GM18519 (cell line): Measurements from ENCODE around the gene ABCA1.
"Not testable (repeated sequence)": the region's sequence is repeated elsewhere in the genome, so short reads cannot be mapped to it uniquely, and the experiment has no call there.

Experiments
- ATAC-seq: cut with Tn5 transposase; IDR thresholded peaks from one replicate; pipeline ENCODE4 v1.9.1; 2021; ENCODE audit warnings: mild to moderate bottlenecking, moderate library complexity; ENCODE audit not compliant: unreplicated experiment, low FRiP score

The ABCA1 gene

DNA sequence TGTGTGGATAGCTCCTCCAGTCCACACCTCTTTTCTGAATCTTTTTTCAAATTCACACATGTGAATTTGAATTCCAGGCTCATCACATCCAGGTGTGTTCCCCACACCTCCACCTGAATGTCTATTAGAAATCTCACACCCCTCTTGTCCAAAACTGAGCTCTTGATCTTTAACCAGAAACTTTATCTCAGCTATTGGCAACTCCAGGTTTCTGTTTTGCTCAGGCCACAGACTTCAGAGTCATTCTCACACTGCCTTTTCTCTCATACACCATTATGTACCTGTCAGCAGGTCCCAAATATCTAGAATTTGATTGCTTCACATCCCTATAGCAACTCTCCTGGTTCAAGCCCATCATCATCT is 152.4 kb downstream of the ABCA1 start:
- ATAC-seq, result peak; percentile 72

DNA sequence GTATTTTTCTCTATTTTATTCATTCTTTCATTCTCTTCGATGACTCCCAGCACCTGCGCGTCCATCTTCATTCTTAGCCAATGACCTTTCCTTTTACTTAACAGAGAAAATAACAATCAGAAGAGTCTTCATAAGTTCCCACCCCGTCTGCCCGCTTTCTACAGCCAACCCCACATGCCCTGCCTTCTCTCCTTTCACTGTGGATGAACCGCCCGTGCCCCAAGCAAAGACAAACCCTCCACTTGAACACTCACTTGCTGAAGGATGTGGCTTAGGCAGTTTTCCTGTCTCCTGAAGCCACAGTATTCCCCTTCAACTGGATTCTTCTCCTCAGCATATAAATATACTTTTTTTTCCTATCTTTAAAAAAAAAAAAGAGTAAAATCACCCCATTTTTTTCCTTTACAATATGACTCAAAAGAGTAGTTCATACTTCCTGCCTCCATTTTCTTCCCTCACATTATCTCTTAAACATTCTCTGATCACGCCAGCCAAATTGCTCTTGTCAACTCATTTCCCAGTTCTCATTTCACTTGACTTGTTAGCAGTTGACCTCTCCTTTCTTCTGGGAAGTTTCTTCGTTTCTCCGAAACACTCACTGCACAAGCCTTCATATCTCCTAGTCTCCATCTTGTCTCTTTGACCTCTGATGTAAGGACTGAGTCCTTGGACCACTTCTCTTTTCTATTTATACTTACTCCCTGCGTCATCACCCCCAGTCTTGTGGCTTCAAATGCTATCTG is 153.0 kb downstream of the ABCA1 start:
- peak; percentile 88 for ATAC-seq

GRCh38 chr9:104774132-104774531 is 153.8 kb downstream of the ABCA1 start:
- ATAC-seq, result no peak

DNA sequence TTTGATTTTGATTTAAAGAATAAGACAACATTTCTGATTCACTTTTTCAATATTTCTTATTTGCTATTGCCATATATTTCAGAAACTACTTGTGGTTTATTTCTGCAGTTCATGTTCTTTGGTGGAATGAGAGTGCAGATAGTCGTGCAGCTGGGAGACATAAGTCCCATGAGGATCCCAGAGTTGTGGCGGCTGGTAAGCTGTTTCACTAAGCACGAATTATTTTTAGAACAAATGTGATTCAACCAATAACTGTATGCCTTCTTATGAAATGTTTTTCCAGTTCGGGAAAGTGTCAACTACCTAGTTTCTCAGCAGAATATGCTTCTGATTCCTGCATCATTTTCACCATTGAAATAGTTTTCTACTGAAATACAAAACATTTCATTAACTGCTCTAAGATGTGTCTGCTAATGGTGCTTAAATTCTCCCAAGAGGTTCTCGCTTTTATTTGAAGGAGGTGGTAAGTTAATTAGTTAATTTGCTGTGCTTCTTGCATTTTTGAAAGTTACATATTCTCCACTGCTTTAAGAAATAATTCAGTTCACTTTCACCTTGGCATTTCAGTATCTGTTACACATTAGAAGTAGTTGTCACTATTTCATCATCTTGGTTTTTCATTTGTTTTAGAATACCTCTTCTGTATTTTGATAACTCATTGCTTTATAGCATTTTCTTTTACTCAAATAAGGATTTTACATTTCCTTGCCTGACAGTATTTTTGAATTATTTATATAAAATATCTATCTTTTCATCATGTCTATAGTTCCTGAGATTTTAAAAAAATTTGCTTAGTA is 155.0 kb downstream of the ABCA1 start:
- no peak for ATAC-seq

- peak; percentile 33 for ATAC-seq
These were observed 158.3 kb downstream of the ABCA1 start for GRCh38 chr9:104769655-104770054.

GRCh38 chr9:104769029-104769428 is 158.9 kb downstream of the ABCA1 start:
- ATAC-seq, result not testable (repeated sequence)

DNA sequence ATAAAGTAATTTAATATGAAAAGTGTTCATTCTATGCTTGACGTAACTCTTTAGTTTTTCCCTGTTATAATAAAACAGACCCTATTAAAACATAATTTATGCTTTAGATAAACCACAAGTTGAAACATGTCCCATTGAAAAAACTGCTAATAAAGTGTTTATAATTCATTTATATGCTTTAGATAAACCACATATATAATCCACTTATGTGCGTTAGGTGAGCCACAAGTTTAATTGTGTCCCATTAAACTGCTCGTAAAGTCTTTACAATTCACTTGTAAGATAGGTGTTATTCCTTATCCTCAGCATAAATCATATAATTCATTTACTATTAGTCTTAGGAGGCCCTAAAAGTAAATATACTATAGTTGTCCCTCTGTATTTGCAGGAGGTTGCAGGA is 160.4 kb downstream of the ABCA1 start:
- no peak for ATAC-seq

- ATAC-seq, result no peak
These were observed 161.9 kb downstream of the ABCA1 start for GRCh38 chr9:104766025-104766424.

- peak; percentile 52 for ATAC-seq
These were observed 162.8 kb downstream of the ABCA1 start for GRCh38 chr9:104765138-104765537.

DNA sequence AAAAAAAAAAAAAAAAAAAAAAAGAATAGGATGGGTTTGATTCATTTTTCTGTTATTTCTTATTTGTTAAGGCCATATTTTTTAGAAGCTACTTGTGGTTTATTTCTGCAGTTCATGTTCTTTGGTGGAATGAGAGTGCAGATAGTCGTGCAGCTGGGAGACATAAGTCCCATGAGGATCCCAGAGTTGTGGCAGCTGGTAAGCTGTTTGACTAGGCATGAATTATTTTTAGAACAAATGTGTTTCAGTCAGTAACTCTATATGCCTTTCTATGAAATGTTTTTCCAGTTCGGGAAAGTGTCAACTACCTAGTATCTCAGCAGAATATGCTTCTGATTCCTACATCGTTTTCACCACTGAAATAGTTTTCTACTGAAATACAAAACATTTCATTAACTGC is 169.0 kb downstream of the ABCA1 start:
- no peak for ATAC-seq

GRCh38 chr9:104750185-104750767 is 177.7 kb downstream of the ABCA1 start:
- ATAC-seq, result peak; percentile 31

GRCh38 chr9:104748359-104749031 is 179.5 kb downstream of the ABCA1 start:
- no peak for ATAC-seq

- peak; percentile 72 for ATAC-seq
These were observed 180.2 kb downstream of the ABCA1 start, which contains the start of gene NIPSNAP3A for GRCh38 chr9:104747565-104748358. TSS of gene NIPSNAP3A (plus strand) at chr9:104747683. CDS start at chr9:104747793, 110 bp downstream.

GRCh38 chr9:104747245-104747564 is 180.8 kb downstream of the ABCA1 start:
- no peak for ATAC-seq

DNA sequence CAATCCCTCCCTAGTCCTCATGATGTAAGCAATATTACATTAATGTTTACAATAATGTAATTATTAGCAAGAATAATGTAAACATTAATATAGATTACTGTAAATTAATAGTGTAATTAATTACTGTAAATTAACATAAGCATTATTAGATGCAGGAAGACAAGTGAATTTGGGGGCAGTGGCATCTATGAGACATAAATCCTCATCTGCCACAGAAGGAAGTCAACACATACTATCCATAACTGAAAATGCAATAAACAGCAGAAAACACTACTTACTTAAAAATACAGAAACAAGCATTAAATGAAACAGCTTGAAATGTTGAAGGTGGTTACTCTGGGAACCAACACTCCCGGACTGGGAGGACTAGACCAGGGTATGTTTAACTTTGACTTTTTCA is 181.2 kb downstream of the ABCA1 start:
- ATAC-seq, result no peak

DNA sequence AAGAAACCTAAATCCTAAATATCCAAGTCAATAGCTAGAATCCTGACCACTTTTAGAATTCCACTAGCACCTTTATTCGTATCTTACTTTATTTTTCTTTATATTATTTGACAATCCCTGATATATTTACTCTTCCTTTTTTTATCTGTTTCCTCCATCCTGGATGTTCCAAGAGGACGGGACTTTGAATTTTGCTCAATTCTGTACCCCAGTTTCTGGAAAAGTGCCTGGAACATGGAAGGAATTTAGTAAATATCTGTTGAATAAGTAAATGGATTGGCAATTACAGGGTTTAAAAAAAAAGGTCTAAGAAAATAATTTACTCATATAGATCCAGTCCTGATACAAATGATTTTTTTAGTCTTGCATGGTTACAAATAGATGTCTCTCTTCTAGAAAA is 181.7 kb downstream of the ABCA1 start:
- no peak for ATAC-seq

DNA sequence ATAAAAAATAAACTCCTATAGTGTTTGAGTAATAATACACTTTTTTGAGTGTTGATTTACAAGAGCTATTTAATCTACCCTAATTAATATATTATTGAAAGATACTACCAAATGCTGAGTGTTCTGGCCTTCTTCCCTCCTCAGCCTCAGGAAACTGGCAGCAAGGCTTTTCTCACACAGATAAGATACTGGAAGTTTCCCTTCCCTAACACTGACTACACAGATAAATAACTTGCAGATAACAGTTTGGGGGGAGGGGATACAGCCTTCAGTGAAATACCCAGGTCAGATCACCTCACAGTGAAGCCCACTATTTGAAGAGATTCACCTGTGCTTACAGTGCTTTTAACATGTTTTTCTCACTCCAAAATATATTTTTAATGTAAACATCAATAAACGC is 182.1 kb downstream of the ABCA1 start:
- no peak for ATAC-seq

DNA sequence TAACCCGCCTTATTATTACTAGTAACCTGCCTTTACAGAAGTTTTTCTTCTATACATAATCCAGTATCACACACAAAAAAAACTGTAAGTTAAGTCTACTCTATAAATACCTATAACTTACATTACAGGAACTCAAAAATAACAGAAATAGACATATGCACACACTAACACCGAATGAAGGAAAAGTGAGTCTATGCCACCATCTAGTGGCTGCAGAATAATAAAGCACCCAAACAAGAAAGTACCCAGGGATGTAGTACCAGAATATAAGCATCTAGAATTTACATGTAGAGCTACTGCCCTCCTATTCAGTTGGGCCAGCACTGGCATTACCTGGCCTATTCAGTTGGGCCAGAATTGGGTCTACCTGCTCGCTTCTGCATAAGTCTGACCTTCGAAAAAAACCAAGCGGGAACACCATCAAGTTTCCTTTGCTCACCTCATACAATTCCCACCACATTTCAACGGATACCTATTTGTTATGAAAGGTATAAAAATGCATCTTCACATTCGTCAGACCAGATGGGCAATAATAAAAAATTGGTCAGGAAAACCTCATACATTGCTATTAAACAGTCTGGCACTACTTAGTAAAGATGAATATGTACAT is 184.5 kb downstream of the ABCA1 start:
- peak; percentile 64 for ATAC-seq

- no peak for ATAC-seq
These were observed 187.3 kb downstream of the ABCA1 start for GRCh38 chr9:104740621-104741020.

DNA sequence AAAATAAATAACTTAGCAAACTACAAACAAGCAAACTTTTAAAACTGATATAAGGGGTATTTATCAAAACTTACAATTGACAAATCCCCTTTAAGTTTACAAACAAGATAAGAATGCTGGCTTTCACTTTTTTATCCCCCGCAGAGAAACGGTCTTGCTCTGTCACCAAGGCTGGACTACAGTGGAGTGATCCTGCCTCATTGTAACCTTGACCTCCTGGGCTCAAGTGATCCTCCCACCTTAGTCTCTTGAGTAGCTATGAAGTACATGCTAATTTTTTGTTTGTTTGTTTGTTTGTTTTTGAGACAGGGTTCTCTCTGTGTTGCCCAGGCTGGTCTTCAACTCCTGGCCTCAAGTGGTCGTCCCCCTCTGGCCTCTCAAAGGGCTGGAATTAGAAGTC is 189.5 kb downstream of the ABCA1 start:
- no peak for ATAC-seq
